Measurements from ENCODE around the gene SERPINH1. TPM values are rescaled to one million over a fixed set of nuclear protein-coding genes. Genes with fewer than 3 reads are reported as not detected.
"Not testable (repeated sequence)": the region's sequence is repeated elsewhere in the genome, so short reads cannot be mapped to it uniquely, and the experiment has no call there.

The SERPINH1 gene
- total RNA-seq, 4 donors from 2014 or later, result 102 to 167 (median 143) TPM

- Histone ChIP-seq H3K27ac (peak overlapping the region; percentile 97 to 99 (median 98)), H3K27me3 (no peaks in the 10 kb centered on the region), H3K36me3 (no peaks in the 10 kb centered on the region), H3K4me1 (peaks cover 24 to 43% of the 10 kb centered on the region in 2 donors), H3K4me3 (replicated peaks in 1 of 3) (peak overlapping the region; percentile 38 to 74 (median 62)), H3K9me3 (no peaks in the 10 kb centered on the region)
- WGBS, 2 donors, result 19 to 24% methylated on average over 31 to 42 of the region's 42 CpGs
- intact Hi-C loops (cut with DNase I), result loop anchor here (5.0 kb wide), 1 partner anchor 37 kb away; no protein-coding TSS in a partner anchor
- peak; percentile 65 to 73 for DNase-seq
- peak in 1 of 2 donors; percentile 50 for TF ChIP-seq POLR2A (IDR thresholded peaks at IDR 0.05)
- TF ChIP-seq CTCF (IDR thresholded peaks at IDR 0.05), result no peak
These were observed 21.9 kb downstream of the SERPINH1 start for GRCh38 chr11:75583718-75584658.

DNA sequence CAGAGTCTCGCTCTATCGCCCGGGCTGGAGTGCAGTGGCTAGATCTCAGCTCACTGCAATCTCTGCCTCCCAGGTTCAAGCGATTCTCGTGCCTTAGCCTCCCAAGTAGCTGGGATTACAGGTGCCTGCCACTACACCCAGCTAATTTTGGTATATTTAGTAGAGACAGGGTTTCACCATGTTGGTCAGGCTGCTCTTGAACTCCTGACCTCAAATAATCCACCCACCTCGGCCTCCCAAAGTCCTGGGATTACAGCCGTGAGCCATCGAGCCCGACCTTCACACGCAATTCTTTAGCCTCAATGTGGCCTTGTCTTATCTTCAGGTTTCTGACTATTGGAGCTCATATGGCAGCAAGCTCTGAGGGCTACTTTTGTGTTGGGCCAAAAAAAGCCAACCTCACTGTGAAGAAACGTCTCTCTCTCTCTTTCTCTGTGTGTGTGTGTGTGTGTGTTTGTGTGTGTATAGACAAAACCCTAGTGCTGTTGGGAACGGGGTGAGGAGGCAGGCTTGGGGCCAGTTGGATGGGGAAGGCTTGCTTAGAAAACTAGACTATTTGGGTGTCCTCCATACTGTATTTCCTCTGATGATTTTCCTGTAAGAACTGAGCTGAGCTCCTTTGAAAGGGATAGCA lies 22.7 kb downstream of the SERPINH1 start:
- not testable (repeated sequence) for H3K4me3 ChIP-seq (replicated peaks in 1 of 3); H3K9me3 ChIP-seq
- H3K27ac ChIP-seq, result peak overlapping the region; percentile 97 to 99 (median 98)

GRCh38 chr11:75585293-75585670 lies 23.2 kb downstream of the SERPINH1 start:
- intact Hi-C loops (cut with DNase I), result no loop called here
- DNase-seq, result no peak
- H3K27me3 ChIP-seq, result no peaks in the 10 kb centered on the region
- peaks cover 13 to 30% of the 10 kb centered on the region in 2 donors for H3K4me1 ChIP-seq
- 63 to 91% methylated on average over 5 to 6 of the region's 8 CpGs for WGBS, 2 donors
- H3K36me3 ChIP-seq, result no peaks in the 10 kb centered on the region
- H3K4me3 ChIP-seq (replicated peaks in 1 of 3), result no peak overlapping the region
- H3K9me3 ChIP-seq, result no peaks in the 10 kb centered on the region
- peak overlapping the region in 1 of 3 donors; percentile 99 for H3K27ac ChIP-seq
- TF ChIP-seq POLR2A (IDR thresholded peaks at IDR 0.05) (no peak), CTCF (IDR thresholded peaks at IDR 0.05) (no peak)

More for the DNA sequence above, 22.7 kb downstream of the SERPINH1 start:
- intact Hi-C loops (cut with DNase I), result loop anchor here (5.0 kb wide), 1 partner anchor 37 kb away; no protein-coding TSS in a partner anchor
- H3K4me1 ChIP-seq, result peaks cover 17 to 35% of the 10 kb centered on the region in 2 donors
- DNase-seq, H3K36me3 ChIP-seq, H3K27me3 ChIP-seq: not testable (repeated sequence)
- WGBS, 2 donors, result 77 to 95% methylated on average over 12 of the region's 12 CpGs

DNA sequence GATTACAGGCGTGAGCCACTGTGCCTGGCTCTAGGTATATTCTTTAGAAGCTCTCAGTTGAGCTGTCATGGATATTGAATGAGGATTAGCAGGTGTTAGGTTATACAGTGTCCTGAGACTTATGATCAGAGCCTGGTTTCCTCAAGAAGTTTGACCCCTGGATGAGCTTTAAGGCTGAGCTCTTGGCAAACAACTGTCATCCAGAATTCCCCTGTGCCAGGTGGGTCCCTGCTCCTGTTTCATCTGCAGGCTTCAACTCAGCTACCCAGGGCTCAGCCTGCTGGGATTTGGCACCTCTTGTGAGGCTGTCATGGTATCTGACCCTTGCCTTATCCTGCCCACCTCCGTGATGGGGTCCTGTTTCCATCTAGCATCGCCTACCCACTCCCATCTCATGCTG lies 24.3 kb downstream of the SERPINH1 start:
- TF ChIP-seq POLR2A (IDR thresholded peaks at IDR 0.05) (no peak), CTCF (IDR thresholded peaks at IDR 0.05) (no peak)
- no peak for DNase-seq
- Histone ChIP-seq H3K27me3 (no peaks in the 10 kb centered on the region), H3K27ac (no peak overlapping the region), H3K9me3 (no peaks in the 10 kb centered on the region), H3K36me3 (no peaks in the 10 kb centered on the region), H3K4me1 (peaks cover 10 to 28% of the 10 kb centered on the region in 2 donors), H3K4me3 (replicated peaks in 1 of 3) (no peak overlapping the region)
- 94 to 97% methylated on average over 3 of the region's 3 CpGs for WGBS, 2 donors
- intact Hi-C loops (cut with DNase I), result no loop called here

- Histone ChIP-seq H3K4me3 (replicated peaks in 1 of 3) (no peak overlapping the region), H3K27ac (no peak overlapping the region), H3K4me1 (peaks cover 5 to 26% of the 10 kb centered on the region in 2 donors), H3K36me3 (no peaks in the 10 kb centered on the region), H3K27me3 (no peaks in the 10 kb centered on the region), H3K9me3 (no peaks in the 10 kb centered on the region)
- peak; percentile 65 to 69 for DNase-seq
- TF ChIP-seq CTCF (IDR thresholded peaks at IDR 0.05), result no peak
- TF ChIP-seq POLR2A (IDR thresholded peaks at IDR 0.05), result no peak
- intact Hi-C loops (cut with DNase I), result no loop called here
- 70 to 80% methylated on average over 6 of the region's 6 CpGs for WGBS, 2 donors
These were observed 26.0 kb downstream of the SERPINH1 start for GRCh38 chr11:75588051-75588481.
